Neural progenitor cell (in vitro differentiated cells): Measurements from ENCODE around the gene CD46. TPM values are rescaled to one million over a fixed set of nuclear protein-coding genes. Genes with fewer than 3 reads are reported as not detected.

Source experiments
- DNase-seq: peaks from one replicate; pipeline ENCODE4 v3.0.0-alpha.2; 2016; ENCODE audit warnings: low spot score
- H2AFZ ChIP-seq: fragments of 200-600 bp; sonication (generic); replicated peaks from 2 replicates; pipeline ENCODE4 v1.6.1; 2016; ENCODE audit warnings: antibody characterized with exemption
- H3F3A ChIP-seq: fragments of 200-600 bp; sonication (generic); 2 replicates; pipeline ENCODE4 v1.6.1; 2016; ENCODE audit warnings: antibody characterized with exemption, low read depth
- H3K27ac ChIP-seq: fragments of 200-600 bp; sonication (generic); 2 replicates; pipeline ENCODE4 v1.5.1; 2016; ENCODE audit warnings: mild to moderate bottlenecking
- H3K27me3 ChIP-seq: fragments of 200-600 bp; sonication (generic); 2 replicates; pipeline ENCODE4 v1.6.1; 2016; ENCODE audit warnings: mild to moderate bottlenecking, moderate library complexity
- H3K36me3 ChIP-seq: fragments of 200-600 bp; sonication (generic); 2 replicates; pipeline ENCODE4 v1.5.1; 2016
- H3K4me1 ChIP-seq: fragments of 200-600 bp; sonication (generic); 2 replicates; pipeline ENCODE4 v1.6.1; 2016; ENCODE audit warnings: mixed run types
- H3K4me2 ChIP-seq: fragments of 200-600 bp; sonication (generic); 2 replicates; pipeline ENCODE4 v1.6.1; 2016
- H3K4me3 ChIP-seq: fragments of 200-600 bp; sonication (generic); 2 replicates; pipeline ENCODE4 v1.5.1; 2016
- H3K79me2 ChIP-seq: fragments of 200-600 bp; sonication (generic); 2 replicates; pipeline ENCODE4 v1.6.1; 2016; ENCODE audit warnings: low read depth
- H3K9ac ChIP-seq: fragments of 200-600 bp; sonication (generic); 2 replicates; pipeline ENCODE4 v1.6.1; 2016
- H3K9me3 ChIP-seq: fragments of 200-600 bp; sonication (generic); 2 replicates; pipeline ENCODE4 v1.5.1; 2016; ENCODE audit warnings: low read depth
- H4K20me1 ChIP-seq: fragments of 200-600 bp; sonication (generic); 2 replicates; pipeline ENCODE4 v1.6.1; 2016; ENCODE audit warnings: low read depth
- H3K27ac Mint-ChIP-seq: 3 replicates; pipeline ENCODE4 v1.8.0; 2021; ENCODE audit warnings: mixed read lengths
- H3K27me3 Mint-ChIP-seq: 2 replicates; pipeline ENCODE4 v1.8.0; 2022; ENCODE audit warnings: low read depth, mild to moderate bottlenecking, inconsistent platforms, moderate library complexity, mixed read lengths; ENCODE audit not compliant: insufficient read depth
- H3K36me3 Mint-ChIP-seq: 3 replicates; pipeline ENCODE4 v1.8.0; 2021; ENCODE audit warnings: mixed read lengths
- H3K4me1 Mint-ChIP-seq: 3 replicates; pipeline ENCODE4 v1.8.0; 2021; ENCODE audit warnings: mixed read lengths
- H3K4me3 Mint-ChIP-seq: 3 replicates; pipeline ENCODE4 v1.8.0; 2021; ENCODE audit warnings: mild to moderate bottlenecking, moderate library complexity, mixed read lengths
- H3K9me3 Mint-ChIP-seq: 3 replicates; pipeline ENCODE4 v1.8.0; 2020; ENCODE audit warnings: mixed read lengths
- EZH2 ChIP-seq: fragments of 200-600 bp; sonication (generic); IDR thresholded peaks from 2 replicates; pipeline ENCODE4 v1.6.1; 2017; ENCODE audit warnings: antibody characterized with exemption, mild to moderate bottlenecking, moderate library complexity
- EZH2phosphoT487 ChIP-seq: fragments of 200-600 bp; sonication (generic); IDR thresholded peaks from 2 replicates; pipeline ENCODE4 v1.6.1; 2017; ENCODE audit warnings: antibody characterized with exemption
- total RNA-seq: library from RNA; depleted of rRNA; stranded (reverse); fragments of >200 nt; gene quantifications from 2 replicates; pipeline ENCODE4 v1.2.3, GENCODE V29; 2015; ENCODE audit warnings: low replicate concordance
- TF ChIP-seq, protein P1 (sequence below): fragments of 200-600 bp; sonication (generic); IDR thresholded peaks from 2 replicates; pipeline ENCODE4 v1.5.1; 2017; ENCODE audit warnings: antibody characterized with exemption, mild to moderate bottlenecking

Gene CD46
- total RNA-seq, 1 donor from 2014 or later = 186 TPM

DNA sequence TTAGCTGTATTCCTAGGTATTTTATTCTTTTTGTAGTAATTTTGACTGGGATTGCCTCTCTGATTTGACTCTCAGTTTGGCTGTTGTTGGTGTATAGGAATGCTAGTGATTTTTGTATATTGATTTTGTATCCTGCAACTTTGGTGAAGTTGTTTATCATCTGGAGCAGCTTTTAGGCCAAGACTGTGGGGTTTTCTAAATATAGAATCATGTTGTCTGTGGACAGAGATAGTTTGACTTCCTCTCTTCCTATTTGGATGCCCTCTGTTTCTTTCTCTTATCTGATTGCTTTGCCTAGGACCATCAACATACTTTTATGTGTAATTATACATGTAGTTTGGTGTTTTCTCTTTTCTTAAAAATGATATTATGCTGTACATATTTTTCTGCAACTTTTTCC lies 27.2 kb downstream of the CD46 start:
- H3K36me3 ChIP-seq = peaks cover 12% of the 10 kb centered on the region
- no peaks in the 10 kb centered on the region for H3K4me1 Mint-ChIP-seq
- no peaks in the 10 kb centered on the region for H3K4me1 ChIP-seq
- H3K9ac ChIP-seq = no peak overlapping the region
- H3K27me3 Mint-ChIP-seq = peaks cover 2% of the 10 kb centered on the region
- no peaks in the 10 kb centered on the region for H4K20me1 ChIP-seq
- H3K27me3 ChIP-seq = no peaks in the 10 kb centered on the region
- H3F3A ChIP-seq = no peaks in the 10 kb centered on the region
- H3K79me2 ChIP-seq = peaks cover 55% of the 10 kb centered on the region
- DNase-seq = no peak
- H3K9me3 Mint-ChIP-seq = peaks cover 22% of the 10 kb centered on the region
- H3K27ac Mint-ChIP-seq = no peak overlapping the region
- no peak overlapping the region for H3K4me3 Mint-ChIP-seq
- H2AFZ ChIP-seq = no peak overlapping the region
- H3K9me3 ChIP-seq = peaks cover 8% of the 10 kb centered on the region
- TF ChIP-seq EZH2 (no peak), EZH2phosphoT487 (no peak)
- TF ChIP-seq, protein P1, sequence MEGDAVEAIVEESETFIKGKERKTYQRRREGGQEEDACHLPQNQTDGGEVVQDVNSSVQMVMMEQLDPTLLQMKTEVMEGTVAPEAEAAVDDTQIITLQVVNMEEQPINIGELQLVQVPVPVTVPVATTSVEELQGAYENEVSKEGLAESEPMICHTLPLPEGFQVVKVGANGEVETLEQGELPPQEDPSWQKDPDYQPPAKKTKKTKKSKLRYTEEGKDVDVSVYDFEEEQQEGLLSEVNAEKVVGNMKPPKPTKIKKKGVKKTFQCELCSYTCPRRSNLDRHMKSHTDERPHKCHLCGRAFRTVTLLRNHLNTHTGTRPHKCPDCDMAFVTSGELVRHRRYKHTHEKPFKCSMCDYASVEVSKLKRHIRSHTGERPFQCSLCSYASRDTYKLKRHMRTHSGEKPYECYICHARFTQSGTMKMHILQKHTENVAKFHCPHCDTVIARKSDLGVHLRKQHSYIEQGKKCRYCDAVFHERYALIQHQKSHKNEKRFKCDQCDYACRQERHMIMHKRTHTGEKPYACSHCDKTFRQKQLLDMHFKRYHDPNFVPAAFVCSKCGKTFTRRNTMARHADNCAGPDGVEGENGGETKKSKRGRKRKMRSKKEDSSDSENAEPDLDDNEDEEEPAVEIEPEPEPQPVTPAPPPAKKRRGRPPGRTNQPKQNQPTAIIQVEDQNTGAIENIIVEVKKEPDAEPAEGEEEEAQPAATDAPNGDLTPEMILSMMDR = no peak
- no peak overlapping the region for H3K4me2 ChIP-seq
- H3K27ac ChIP-seq = no peak overlapping the region
- H3K4me3 ChIP-seq = no peak overlapping the region
- peaks cover 68% of the 10 kb centered on the region for H3K36me3 Mint-ChIP-seq

DNA sequence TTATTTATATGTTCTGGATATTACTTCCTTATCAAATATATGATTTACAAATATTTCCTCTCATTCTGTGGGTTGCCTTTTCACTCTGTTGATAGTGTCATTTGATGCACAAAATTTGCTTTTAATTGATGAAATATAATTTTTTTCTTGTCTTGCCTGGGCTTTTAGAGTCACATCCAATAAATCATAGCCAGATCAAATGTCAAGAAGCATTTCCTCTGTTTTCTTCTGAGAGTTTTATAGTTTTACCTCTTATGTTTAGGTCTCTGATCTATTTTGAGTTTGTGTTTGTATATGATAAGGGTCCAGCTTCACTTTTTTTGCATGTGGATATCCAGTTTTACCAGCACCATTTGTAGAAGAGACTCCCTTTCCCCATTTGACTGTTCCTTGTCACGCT lies 29.5 kb downstream of the CD46 start:
- Histone ChIP-seq H3K4me1 (no peaks in the 10 kb centered on the region), H3K36me3 (peaks cover 12% of the 10 kb centered on the region), H3K79me2 (peaks cover 46% of the 10 kb centered on the region), H3K4me3 (no peak overlapping the region), H3F3A (no peaks in the 10 kb centered on the region), H4K20me1 (no peaks in the 10 kb centered on the region), H3K9me3 (peaks cover 8% of the 10 kb centered on the region), H2AFZ (no peak overlapping the region), H3K27ac (no peak overlapping the region), H3K4me2 (no peak overlapping the region), H3K27me3 (no peaks in the 10 kb centered on the region), H3K9ac (no peak overlapping the region)
- Mint-ChIP-seq H3K27me3 (peaks cover 2% of the 10 kb centered on the region), H3K9me3 (peaks cover 19% of the 10 kb centered on the region), H3K4me1 (no peaks in the 10 kb centered on the region), H3K36me3 (peaks cover 59% of the 10 kb centered on the region), H3K4me3 (no peak overlapping the region), H3K27ac (no peak overlapping the region)
- TF ChIP-seq, protein P1 = no peak
- TF ChIP-seq EZH2 = no peak
- TF ChIP-seq EZH2phosphoT487 = no peak
- no peak for DNase-seq

DNA sequence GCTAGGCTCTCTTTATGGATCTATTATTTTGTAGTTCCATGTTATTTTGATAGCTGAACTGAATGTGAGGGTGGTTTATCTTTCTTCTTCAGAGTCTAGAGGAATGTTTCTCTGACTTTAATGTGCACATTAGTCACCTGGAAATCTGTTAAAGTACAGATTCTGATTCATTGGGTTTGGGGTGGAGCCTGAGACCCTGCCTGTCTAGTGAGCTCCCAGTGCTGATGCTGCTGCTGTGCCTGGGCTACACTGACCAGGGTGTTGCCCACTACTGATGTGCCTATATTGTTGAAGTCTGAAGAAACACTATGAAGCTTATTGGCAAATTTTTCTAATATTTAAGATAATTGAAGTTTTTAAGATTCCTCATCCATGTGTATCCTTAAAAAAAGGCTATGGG lies 35.9 kb downstream of the CD46 start:
- no peak overlapping the region for H3K9ac ChIP-seq
- no peaks in the 10 kb centered on the region for H4K20me1 ChIP-seq
- H3K4me2 ChIP-seq = no peak overlapping the region
- no peaks in the 10 kb centered on the region for H3K36me3 ChIP-seq
- DNase-seq = no peak
- Mint-ChIP-seq H3K36me3 (peaks cover 20% of the 10 kb centered on the region), H3K4me1 (no peaks in the 10 kb centered on the region), H3K4me3 (no peak overlapping the region), H3K9me3 (no peaks in the 10 kb centered on the region), H3K27ac (no peak overlapping the region), H3K27me3 (no peaks in the 10 kb centered on the region)
- no peaks in the 10 kb centered on the region for H3K27me3 ChIP-seq
- H3K27ac ChIP-seq = no peak overlapping the region
- no peak overlapping the region for H2AFZ ChIP-seq
- H3K9me3 ChIP-seq = no peaks in the 10 kb centered on the region
- H3K79me2 ChIP-seq = no peaks in the 10 kb centered on the region
- no peak overlapping the region for H3K4me3 ChIP-seq
- no peak for TF ChIP-seq EZH2phosphoT487
- TF ChIP-seq, protein P1 = no peak
- no peak for TF ChIP-seq EZH2
- H3F3A ChIP-seq = no peaks in the 10 kb centered on the region
- H3K4me1 ChIP-seq = no peaks in the 10 kb centered on the region

DNA sequence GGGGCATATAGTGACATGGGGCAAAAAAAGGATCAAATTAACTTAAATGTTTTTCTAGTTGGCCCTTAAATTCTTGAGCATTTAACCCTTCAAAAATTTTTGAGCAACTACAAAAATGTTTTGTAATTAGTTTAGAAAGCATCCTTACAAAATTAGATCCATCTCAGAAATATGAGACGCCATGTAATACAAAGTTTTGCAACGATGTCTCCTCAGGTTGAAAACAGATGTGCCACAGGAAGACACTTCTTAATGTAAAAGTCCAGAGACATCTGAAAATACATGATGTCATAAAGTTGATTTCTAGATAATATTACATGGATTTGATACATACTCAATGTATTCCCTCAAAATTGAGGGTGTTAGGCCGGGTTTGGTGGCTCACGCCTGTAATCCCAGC lies 37.5 kb downstream of the CD46 start:
- no peak overlapping the region for H3K27ac ChIP-seq
- no peak overlapping the region for H3K4me3 ChIP-seq
- no peaks in the 10 kb centered on the region for H3K79me2 ChIP-seq
- Mint-ChIP-seq H3K27me3 (no peaks in the 10 kb centered on the region), H3K27ac (no peak overlapping the region), H3K36me3 (peaks cover 13% of the 10 kb centered on the region), H3K4me3 (no peak overlapping the region), H3K9me3 (no peaks in the 10 kb centered on the region), H3K4me1 (no peaks in the 10 kb centered on the region)
- no peaks in the 10 kb centered on the region for H3K27me3 ChIP-seq
- no peaks in the 10 kb centered on the region for H3K9me3 ChIP-seq
- no peaks in the 10 kb centered on the region for H3K4me1 ChIP-seq
- H3F3A ChIP-seq = no peaks in the 10 kb centered on the region
- no peaks in the 10 kb centered on the region for H3K36me3 ChIP-seq
- TF ChIP-seq EZH2phosphoT487 (no peak), EZH2 (no peak)
- TF ChIP-seq, protein P1 = no peak
- H3K4me2 ChIP-seq = no peak overlapping the region
- no peaks in the 10 kb centered on the region for H4K20me1 ChIP-seq
- DNase-seq = no peak
- no peak overlapping the region for H3K9ac ChIP-seq
- H2AFZ ChIP-seq = no peak overlapping the region
